Smooth muscle cell of the umbilical artery (primary cell): ENCODE data around the gene TNFRSF6B. TPM values are rescaled to one million over a fixed set of nuclear protein-coding genes. Genes with fewer than 3 reads are reported as not detected.

Experiments used
- total RNA-seq: library from RNA; depleted of rRNA; stranded (reverse); fragments of >200 nt; gene quantifications from 2 replicates; pipeline ENCODE4 v1.2.3, GENCODE V29; 2014

The TNFRSF6B gene, protein sequence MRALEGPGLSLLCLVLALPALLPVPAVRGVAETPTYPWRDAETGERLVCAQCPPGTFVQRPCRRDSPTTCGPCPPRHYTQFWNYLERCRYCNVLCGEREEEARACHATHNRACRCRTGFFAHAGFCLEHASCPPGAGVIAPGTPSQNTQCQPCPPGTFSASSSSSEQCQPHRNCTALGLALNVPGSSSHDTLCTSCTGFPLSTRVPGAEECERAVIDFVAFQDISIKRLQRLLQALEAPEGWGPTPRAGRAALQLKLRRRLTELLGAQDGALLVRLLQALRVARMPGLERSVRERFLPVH
- 16.3 and 95.5 TPM in 2 replicates for total RNA-seq

DNA sequence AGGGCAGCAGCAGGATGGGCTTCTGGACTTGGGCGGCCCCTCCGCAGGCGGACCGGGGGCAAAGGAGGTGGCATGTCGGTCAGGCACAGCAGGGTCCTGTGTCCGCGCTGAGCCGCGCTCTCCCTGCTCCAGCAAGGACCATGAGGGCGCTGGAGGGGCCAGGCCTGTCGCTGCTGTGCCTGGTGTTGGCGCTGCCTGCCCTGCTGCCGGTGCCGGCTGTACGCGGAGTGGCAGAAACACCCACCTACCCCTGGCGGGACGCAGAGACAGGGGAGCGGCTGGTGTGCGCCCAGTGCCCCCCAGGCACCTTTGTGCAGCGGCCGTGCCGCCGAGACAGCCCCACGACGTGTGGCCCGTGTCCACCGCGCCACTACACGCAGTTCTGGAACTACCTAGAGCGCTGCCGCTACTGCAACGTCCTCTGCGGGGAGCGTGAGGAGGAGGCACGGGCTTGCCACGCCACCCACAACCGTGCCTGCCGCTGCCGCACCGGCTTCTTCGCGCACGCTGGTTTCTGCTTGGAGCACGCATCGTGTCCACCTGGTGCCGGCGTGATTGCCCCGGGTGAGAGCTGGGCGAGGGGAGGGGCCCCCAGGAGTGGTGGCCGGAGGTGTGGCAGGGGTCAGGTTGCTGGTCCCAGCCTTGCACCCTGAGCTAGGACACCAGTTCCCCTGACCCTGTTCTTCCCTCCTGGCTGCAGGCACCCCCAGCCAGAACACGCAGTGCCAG, at the start of gene TNFRSF6B:
Gene TNFRSF6B (plus strand): TSS at position 25 of the 729 bp plus-strand sequence. CDS start 116 bp downstream, at position 141.

DNA sequence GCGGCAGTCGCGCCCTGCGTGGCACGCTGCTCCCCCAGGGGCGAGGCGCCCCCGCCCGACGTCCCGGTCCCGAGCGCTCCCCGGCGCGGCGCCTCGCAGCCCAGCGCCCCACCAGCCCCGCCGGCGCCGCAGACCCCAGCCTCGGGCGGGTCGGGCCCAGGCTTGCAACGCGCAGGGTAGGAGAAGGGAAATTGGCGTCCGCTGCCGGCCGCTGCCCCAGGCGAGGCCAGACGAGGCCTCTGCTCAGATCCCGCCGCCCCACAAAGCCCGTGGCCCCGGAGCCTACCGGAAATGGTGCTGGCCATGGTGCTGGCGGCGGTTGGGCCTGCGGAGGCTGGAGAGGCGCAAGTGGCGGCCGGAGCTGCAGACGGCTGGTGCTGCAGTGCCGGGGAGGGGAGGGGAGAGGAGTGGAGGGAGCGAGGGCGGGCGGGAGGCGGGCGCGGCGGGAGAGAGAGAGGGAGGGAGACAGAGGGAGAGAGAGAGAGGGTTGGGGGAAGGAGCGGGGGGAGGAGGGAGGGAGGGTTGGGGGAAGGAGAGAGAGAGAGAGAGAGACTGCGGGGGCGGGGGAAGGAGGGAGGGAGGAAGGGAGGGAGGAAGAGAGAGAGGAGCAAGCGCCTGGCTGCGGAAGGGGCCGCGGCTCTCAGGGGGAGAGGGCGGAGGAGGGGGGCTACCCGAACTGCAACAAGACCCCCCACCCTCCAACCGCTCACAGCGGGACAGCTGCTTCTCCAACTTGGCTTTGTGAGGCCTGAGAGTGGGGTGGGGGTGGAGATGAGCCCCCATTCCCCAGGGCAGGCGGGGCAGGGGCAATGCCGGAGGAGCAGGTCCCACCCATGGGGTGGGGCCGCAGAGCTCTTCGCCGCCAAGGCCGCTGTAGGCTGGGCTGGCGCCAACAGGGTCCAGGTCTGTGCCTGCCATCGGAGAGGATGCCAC, 43.1 kb upstream of the TNFRSF6B start, which contains the start of gene STMN3:
Gene STMN3 (minus strand): TSS at position 384 of the 933 bp plus-strand sequence. CDS start 79 bp downstream, at position 305.

DNA sequence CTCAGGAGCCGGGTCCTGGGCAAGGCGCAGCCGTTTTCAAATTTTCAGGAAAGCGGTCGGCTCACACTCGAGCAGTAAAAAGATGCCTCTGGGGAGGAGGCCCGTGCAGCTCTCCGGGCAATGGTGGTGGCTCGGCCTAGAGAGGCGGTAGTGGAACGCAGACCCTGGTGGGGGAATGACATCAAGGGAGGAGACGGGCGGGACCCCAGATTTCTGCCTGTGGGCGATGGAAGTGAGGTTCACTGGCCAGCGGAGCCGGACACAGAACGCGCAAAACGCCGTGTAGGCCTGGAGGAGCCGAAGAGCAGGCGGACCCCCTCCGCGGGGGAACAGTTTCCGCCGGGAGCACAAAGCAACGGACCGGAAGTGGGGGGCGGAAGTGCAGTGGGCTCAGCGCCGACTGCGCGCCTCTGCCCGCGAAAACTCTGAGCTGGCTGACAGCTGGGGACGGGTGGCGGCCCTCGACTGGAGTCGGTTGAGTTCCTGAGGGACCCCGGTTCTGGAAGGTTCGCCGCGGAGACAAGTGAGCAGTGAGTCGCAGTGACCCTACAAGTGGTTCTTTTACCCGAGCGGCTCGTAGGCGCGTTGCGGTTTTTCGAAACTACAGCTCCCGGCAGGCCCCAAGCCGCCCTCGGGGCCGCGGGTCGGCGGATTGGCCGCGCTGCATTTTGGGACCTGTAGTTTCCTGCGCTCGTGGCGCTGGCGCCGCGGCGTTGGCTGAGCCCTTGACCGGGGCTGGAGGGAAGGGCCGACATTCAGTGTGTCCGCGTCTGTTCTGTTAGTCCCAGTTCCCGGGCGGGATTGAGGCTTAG, 38.3 kb upstream of the TNFRSF6B start, which contains the start of gene RTEL1:
Gene RTEL1 (plus strand): TSS at position 376 of the 812 bp plus-strand sequence. CDS start 1,091 bp downstream, outside the sequence.

DNA sequence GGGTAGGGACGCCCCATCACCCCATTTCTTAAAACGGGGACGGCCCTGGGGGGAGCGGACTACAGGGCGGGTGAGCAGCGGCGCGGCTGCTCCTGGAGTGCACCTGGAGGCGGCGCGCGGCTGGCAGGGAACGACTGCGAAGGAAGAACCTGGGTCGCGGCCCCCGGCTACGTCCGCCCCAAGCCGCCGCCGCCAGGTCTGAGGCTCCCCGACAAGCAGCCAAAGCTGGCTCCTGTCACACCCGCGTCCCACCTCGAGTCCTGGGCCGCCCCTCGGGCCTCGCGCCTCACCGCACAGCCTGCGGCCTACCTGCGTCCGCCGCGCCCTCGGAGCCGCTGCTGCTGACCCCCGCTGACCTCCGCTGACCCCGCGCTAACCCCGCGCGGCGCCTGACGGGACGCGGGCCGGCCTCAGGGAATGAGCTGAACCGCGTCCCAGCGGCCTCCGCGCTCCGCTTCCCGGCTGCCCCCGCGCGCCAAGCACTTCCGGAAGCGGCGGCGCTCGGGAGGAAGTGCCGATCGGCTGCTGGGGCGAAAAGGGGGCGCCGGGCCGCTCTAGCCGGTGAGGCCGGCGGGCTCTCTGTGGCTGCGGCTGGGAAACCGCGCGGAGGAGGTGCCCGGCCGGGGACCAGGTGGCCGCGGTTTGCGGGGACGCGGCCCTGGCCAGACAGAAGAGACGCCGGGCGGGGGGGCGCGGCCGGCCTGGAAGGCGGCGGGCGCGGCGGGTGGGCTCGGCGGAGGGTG, 11.3 kb downstream of the TNFRSF6B start, which contains the start of the genes ARFRP1 and ZGPAT:
Gene ARFRP1 (minus strand): TSS at position 419 of the 743 bp plus-strand sequence. CDS start 885 bp downstream, outside the sequence.
Gene ZGPAT (plus strand): TSS at position 482 of the 743 bp plus-strand sequence. CDS start 542 bp downstream, outside the sequence.

DNA sequence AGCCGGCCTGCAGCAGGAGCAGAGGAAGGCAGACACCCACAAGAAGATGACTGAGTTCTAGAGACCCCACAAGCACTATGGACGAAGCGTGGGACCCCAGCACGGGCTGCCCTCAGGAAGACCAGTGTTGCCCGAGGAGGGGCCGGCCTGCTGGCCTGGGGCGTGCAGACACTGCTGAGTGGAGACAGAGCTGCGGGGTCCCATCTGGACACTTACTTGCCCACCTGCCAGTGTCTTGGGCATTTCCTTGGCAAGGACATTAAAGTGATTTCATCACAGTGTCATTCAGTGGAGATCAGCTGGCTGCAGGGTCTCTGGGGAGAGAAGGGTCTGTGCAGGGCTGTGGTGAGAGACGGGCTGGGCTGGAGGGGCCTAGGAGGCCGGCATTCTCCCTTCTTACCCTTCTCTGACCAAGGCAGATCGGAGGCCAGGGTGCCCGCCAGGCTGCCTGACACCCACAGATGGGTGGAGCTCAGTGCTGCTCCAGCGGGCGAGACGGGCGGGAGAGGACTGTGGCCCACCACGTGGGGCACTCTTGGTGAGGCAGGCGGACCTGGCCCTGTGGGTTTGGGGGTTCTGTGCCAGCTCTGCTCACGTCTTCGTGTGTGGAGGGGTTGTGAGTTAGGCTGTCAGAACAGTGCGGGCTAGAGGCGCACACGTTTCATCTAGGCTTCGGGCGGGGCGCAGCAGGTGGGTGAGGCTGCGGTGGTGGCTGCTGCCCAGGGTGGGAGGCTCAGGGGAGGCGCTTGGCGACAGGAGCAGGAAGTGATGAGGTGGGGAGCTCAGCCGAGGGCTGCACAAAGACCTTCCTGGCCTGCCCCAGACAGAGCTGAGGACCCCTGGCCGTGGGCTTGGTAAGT, 39.6 kb downstream of the TNFRSF6B start, which contains the start of gene LIME1:
Gene LIME1 (plus strand): TSS at position 806 of the 860 bp plus-strand sequence. CDS start 886 bp downstream, outside the sequence.

DNA sequence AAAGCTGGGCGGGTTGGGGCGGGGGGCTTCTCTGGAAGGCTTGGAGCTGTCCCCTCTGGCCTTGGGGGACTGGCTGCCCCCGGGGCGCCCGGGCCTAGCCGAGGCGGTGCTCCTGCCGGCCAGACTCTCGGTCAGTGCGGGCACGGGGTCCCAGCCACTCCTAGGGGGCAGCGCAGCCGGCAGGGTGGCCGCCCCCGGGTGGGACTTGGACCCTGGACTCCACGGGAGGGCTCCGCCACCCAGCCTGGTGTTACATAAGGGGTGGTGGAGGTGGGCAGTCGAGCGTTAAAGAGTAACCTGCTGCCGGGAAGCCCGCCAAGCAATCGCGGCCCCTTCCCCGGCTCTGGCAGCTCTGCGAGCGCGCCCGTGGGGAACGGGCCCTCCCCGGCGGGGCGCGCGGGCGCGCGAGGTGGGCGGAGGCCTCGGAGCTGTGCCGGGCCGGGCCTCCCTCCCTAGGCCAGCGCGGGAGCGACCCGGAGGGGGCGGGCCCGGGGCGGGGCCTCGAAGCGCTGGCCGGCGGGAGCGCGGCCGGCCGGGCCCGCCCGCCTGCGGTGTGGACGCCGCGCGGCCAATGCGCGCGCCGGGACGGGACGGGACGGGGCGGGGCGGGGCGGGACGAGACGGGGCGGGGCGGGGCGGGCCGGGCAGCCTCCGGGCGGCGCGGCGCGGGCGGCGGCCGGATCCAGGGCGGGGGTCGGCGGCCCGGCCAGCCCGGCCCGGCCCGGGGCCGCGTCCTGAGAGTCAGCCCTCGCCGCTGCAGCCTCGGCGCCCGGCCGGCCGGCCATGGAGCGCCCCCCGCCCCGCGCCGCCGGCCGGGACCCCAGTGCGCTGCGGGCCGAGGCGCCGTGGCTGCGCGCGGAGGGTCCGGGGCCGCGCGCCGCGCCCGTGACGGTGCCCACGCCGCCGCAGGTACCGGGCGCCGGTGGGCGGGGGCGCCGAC, 42.9 kb downstream of the TNFRSF6B start, which contains the start of gene SLC2A4RG:
Gene SLC2A4RG (plus strand): TSS at position 647 of the 940 bp plus-strand sequence. CDS start 137 bp downstream, at position 784.

Other genes with a start within 250 kb of the TNFRSF6B start
- not detected in 2 replicates for gene KCNQ2, start 224.0 kb upstream of the TNFRSF6B start, total RNA-seq
- gene EEF1A2, start 197.6 kb upstream of the TNFRSF6B start, total RNA-seq: 3.9 and 8.8 TPM in 2 replicates
- 61.2 and 63.0 TPM in 2 replicates for gene PPDPF, start 175.9 kb upstream of the TNFRSF6B start, total RNA-seq
- 0.18 TPM in 1 of 2 replicates, not detected in the other for gene PTK6, start 159.3 kb upstream of the TNFRSF6B start, total RNA-seq
- gene SRMS, start 148.9 kb upstream of the TNFRSF6B start, total RNA-seq: not detected in 2 replicates
- 0.74 and 0.89 TPM in 2 replicates for gene FNDC11, start 142.5 kb upstream of the TNFRSF6B start, total RNA-seq
- gene HELZ2, start 122.4 kb upstream of the TNFRSF6B start, total RNA-seq: 32.7 and 54.9 TPM in 2 replicates
- gene GMEB2, start 69.6 kb upstream of the TNFRSF6B start, total RNA-seq: 8.9 and 13.6 TPM in 2 replicates
- gene STMN3, start 43.2 kb upstream of the TNFRSF6B start, total RNA-seq: 2.7 and 6.7 TPM in 2 replicates
- 7.1 and 14.3 TPM in 2 replicates for gene RTEL1, start 38.3 kb upstream of the TNFRSF6B start, total RNA-seq
- 35.3 and 43.2 TPM in 2 replicates for gene ARFRP1, start 11.3 kb downstream of the TNFRSF6B start, total RNA-seq
- gene ZGPAT, start 11.4 kb downstream of the TNFRSF6B start, total RNA-seq: 19.3 and 23.6 TPM in 2 replicates
- gene LIME1, start 40.0 kb downstream of the TNFRSF6B start, total RNA-seq: 2.7 and 8.9 TPM in 2 replicates
- gene SLC2A4RG, start 43.1 kb downstream of the TNFRSF6B start, total RNA-seq: 14.3 and 24.8 TPM in 2 replicates
- 0.42 and 0.59 TPM in 2 replicates for gene ZBTB46, start 134.6 kb downstream of the TNFRSF6B start, total RNA-seq
- 0.09 TPM in 1 of 2 replicates, not detected in the other for gene ABHD16B, start 164.8 kb downstream of the TNFRSF6B start, total RNA-seq
- 127 and 187 TPM in 2 replicates for gene TPD52L2, start 168.6 kb downstream of the TNFRSF6B start, total RNA-seq
- 79.7 and 83.4 TPM in 2 replicates for gene DNAJC5, start 198.5 kb downstream of the TNFRSF6B start, total RNA-seq